Renal pelvis (tissue), 4 donors: ENCODE results near the gene GRB2. TPM values are rescaled to one million over a fixed set of nuclear protein-coding genes. Genes with fewer than 3 reads are reported as not detected.

Experiments used
- DNase-seq: peaks from one replicate; pipeline ENCODE4 v3.0.0-alpha.2; 2013
- polyA plus RNA-seq, 3 donors: library from polyadenylated mRNA; unstranded; fragments of 120-200 nt; gene quantifications; one replicate each; pipeline ENCODE4 v1.2.1, GENCODE V29; 2013; ENCODE audit not compliant: insufficient read length in 3 of 3

The GRB2 gene
- polyA plus RNA-seq, 3 donors: 87.7 to 96.9 (median 94.9) TPM

DNA sequence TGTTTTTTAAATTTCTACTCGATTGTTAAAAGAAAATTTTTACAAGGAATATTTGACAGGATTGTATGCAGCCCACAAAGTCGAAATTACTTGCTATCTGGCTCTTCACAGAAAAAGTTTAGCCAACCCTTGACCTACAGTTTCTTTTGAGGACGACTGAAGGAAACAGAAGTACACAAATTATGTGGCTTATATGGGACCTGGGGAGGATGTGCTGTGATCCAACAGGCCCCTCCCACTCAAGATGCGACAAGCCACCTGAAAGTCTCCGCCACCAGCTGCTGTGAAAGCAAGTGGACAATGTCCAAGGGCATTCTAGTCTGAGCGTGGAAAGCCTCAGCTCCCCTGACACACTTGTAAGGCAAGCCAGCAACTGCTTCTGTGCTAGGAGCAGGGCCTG is 73.8 kb downstream of the GRB2 start:
- no peak for DNase-seq

- DNase-seq: no peak
These were observed 77.7 kb downstream of the GRB2 start for GRCh38 chr17:75327757-75328156.

DNA sequence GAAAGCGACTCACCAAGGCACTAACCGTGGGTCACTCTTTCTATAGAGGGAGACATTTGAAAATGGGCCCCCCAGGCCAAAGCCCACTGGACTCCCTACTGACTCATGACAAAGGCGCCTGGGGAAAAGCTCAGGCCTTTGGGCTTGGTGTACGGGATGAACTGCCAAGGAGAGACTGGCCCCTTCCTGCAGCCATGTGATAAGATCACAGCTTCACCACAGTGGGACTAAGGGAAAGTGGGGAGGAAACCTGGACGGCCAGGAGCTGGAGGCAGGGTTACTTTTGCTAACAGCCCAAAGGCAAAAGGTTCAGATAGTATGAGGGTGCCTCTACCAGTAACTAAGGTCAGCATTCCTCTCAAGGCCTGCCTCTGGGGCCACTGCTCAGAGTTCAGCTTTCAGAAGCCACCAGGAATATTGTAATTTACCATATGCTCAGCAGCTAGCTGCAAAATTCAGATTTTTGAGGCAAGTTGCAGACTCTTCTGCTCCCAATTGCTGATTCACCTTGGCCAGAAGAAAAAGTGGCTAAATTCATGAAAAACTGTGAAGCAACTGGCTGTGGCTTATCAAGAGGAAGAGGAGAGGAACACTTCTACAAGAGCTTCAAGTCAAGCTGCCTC is 79.1 kb downstream of the GRB2 start:
- DNase-seq: no peak

- DNase-seq: no peak
These were observed 79.7 kb downstream of the GRB2 start for GRCh38 chr17:75325827-75326225.

- no peak for DNase-seq
These were observed 80.1 kb downstream of the GRB2 start for GRCh38 chr17:75325348-75325747.

DNA sequence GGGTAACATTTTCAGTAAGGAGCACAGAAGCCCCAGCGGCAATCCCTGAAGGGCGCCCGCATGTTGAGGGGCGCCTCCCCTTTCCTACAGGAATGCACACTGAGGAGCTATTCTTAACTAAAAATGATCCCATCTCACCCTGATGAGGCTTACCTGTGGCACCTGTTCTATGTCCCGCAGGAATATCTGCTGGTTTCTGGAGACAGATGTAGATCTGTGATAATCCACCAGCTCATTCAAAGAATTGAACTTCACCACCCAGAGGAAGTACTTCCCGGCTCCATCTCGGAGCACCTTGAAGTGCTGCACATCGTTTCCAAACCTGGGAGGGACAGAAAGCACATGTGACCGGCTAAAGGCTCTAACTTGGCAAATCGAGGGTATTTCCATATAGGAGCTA is 84.0 kb downstream of the GRB2 start:
- no peak for DNase-seq

DNA sequence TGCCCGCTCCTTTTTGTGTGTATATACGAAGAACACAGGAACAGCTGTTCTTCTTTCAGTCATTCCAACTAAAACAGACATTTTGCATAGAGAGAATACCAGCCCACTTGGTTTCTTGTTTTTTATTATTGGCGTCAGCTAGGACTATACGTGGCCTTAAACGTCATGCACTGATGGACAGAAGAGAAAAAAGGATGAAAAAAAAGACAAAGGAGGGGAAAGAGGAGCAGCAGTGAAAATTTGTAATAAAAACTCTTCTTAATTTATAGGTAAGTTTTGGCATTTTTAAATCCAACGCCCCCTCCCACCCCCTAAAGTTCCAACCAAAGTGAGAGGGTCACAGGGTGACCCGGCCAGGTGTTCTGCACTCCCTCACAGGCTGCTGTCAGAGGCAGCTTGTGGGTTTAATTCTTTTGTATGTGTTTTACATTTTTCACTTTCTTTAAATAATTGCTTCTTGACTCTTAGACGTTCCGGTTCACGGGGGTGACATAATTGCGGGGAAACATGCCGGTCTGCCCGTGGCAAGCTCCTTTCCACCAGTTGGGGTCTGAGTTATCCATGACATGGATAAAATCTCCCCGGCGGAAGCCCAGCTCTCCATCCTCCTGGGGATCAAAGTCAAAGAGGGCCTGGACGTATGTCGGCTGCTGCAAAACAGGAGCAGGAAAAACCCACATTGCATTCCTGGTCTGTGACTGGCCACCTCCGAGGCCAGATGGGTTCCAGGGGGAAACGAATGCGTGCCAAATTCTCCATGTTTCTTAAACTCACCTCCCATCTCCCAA is 85.4 kb downstream of the GRB2 start:
- DNase-seq: no peak

- DNase-seq: no peak
These were observed 86.8 kb downstream of the GRB2 start for GRCh38 chr17:75318615-75319222.

DNA sequence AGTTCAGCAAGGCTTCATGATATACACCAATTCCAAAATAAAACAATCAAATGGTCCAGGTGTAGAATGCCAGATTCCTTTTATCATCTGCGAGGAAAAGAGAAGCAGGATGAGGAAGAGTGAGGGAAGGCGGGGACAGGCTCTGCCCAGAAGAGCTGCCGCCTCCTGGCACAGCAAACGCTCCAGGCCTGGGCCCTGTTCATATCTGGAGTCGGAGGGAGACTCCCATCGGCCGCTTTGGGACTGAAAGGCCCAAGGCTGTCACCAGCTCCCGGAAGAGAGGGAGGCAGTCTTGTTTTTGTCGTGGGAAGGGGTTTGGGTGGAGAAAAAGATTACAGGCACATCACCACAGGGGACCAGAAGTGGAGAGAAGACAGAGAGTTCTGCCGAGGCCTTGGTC is 87.3 kb downstream of the GRB2 start:
- DNase-seq: no peak

GRCh38 chr17:75317671-75318070 is 87.8 kb downstream of the GRB2 start:
- DNase-seq: no peak

DNA sequence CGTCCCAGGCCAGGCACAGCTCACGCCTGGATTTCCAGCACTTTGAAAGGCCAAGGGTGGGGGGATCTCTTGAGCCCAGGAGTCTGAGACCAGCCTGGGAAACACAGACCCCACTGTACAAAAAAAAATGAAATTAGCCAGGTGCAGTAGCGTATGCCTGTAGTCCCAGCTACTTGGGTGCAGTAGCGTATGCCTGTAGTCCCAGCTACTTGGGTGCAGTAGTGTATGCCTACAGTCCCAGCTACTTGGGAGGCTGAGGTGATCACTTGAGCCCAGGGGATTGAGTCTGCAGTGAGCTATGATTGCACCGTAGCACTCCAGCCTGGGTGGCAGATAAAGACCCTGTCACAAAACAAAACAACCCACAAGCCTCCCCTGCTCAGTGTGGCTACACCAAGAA is 89.2 kb downstream of the GRB2 start:
- no peak for DNase-seq

GRCh38 chr17:75315541-75316243 is 89.8 kb downstream of the GRB2 start:
- no peak for DNase-seq

DNA sequence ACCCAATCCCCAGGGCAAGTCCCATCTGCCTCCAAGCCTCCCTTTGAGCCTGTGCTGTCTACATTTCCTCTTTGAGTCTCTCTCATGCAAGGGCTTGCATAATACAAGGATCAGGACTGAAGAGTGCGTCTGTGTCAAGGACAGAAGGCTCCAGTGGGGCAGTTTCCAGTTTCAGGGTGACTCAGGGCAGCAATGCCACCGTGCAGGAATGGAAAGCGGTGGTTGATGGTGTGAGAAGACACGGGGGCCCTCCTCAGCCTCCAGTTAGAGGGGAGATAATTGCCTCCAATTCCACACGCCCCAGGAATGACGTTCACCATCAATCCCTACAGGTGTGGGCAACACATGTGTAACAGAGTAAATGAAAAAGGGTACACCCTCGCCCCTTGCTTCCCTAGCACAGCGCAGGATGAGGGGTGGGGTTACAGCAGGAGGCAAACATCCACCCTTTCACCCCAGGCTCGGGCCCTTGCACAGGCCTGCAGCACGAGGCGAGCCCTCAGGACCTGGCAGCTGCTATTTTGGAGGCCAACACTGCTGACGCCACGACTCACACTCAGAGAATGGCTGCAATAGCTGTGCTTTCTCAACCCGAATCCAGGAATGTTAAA is 91.4 kb downstream of the GRB2 start:
- DNase-seq: no peak

DNA sequence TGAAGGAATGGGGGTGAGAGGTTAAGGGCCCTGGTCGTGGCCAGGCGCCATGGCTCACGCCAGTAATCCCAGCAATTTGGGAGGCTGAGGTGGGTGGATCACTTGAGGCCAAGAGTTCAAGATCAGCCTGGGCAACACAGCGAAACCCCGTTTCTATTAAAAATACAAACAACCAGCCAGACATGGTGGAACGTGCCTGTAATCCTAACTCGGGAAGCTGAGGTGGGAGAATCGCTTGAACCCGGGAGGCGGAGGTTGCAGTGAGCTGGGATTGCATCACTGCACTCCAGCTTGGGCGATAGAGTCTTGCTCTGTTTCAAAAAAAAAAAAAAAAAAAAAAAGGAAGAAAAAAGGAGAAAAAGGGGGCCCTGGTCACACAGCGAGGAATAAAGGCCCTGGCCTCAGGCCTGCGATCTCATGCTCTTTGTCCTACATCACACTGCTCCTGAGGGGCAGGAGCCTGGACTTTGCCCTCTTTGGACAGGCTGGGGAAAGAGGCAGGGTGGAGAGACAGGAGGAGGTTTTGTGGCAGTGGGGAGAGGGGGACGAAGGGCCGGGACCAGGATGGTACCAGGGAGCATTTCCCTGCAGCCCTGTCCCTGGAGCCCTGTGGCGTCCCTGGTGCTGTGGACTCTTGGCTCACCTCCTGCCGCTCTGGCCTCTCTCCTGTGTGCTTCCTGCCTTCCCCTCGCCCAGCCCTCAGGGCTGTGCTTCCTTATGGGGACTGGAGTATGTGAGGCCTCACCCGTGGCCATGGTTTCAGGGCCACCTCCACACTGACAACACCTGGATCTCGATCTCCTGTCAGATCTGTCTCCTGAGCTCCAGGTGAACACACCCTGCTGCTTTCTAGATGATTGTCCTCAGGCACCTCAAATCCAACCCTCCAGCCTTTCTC is 96.5 kb downstream of the GRB2 start:
- DNase-seq: no peak

GRCh38 chr17:75307957-75308731 is 97.3 kb downstream of the GRB2 start:
- DNase-seq: no peak

DNA sequence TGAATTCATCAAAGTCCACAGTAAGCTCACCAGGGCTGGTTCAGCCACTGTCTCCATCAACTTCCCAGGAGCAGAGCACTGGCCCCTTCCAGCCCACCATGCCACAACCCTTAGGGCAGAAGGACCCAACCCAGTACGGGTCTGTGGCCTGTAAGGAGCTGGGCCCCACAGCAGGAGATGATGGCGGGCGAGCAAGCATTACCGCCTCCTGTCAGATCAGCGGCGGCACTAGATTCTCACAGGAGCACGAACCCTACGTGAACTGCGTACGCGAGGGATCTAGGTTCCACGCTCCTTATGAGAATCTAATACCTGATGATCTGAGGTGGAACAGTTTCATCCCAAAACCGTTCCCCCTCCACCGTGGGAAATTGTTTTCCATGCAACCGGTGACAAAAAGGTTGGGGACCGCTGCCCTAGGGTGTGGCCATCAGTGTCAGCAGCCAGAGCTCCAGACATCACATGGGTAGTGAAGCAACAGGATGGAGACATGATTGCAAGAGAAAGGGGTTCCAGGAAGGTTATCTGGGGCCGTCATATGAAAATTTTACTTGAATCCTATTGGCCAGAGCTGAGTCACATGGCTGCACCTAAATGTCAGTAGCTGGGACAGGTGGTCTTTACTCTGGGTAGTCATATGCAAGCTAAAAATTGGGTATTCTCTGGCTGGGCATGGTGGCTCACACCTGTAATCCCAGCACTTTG is 103.8 kb downstream of the GRB2 start:
- no peak for DNase-seq

DNA sequence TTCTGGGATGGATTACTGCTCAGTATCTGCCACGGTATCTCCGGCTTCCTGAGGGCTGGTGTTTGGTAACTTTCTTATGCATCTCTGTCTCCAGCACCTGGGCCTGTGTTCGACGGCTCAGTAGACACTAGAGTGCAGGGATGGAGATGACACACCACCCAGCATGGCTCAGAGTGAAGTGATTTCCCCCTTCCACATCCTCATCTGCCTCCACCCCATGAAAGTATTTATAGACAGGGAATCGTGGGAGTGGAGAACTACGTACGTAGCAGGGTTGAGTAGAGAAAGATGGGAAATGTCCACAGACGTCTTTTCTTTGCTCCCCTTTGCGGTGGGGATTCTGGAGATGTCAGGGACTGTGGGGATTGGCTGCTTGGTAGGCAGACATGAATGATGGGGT is 104.4 kb downstream of the GRB2 start:
- no peak for DNase-seq

DNA sequence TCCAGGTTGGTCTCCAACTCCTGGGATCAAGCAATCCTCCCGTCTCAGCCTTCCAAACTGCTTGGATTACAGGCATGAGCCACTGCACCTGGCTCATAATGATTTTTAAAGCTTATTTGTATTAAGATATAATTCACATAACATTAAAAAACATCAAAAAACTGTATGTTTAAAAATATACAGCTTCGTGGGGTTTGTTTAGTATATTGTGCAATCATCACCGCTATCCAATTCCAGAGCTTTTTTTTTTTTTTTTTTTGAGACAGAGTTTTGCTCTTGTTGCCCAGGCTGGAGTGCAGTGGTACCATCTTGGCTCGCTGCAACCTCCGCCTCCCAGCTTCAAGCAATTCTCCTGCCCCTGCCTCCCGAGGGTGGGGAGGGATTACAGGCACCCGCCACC is 105.2 kb downstream of the GRB2 start:
- DNase-seq: no peak
